Stimulated activated CD8-positive, alpha-beta memory T cell treated with anti-CD3 and anti-CD28 coated beads, Interleukin-2, amount 100 ng/mL, for 48 hours (primary cell): ENCODE results near the gene SRP9.

Experiments used
- DNase-seq, 2 donors: peaks; one replicate each; pipeline ENCODE4 v3.0.0-alpha.2; 2020; ENCODE audit warnings: low read depth in 2 of 2

Gene SRP9

DNA sequence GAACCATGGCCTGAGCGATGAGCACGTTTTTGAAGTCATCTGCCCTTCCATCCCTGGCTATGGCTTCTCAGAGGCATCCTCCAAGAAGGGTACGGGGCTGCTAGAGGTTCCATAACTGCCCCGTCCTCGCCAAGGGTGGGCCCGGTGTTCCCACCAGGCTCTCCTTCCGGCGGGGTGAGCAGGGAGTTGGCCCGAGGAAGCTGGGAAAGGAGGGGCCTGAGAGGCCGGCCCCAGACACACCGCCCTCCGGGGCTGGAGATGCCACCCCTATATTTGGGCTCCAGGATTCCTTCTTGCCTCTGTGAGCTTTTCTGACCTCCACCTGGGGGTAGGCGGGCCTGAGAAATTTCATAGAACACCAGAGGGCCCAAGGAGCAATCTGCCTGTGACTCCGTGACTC lies 61.2 kb downstream of the SRP9 start:
- DNase-seq = no peak
